Left ventricle myocardium superior (tissue), 1 donor: ENCODE data around the gene RBM45. TPM values are rescaled to one million over a fixed set of nuclear protein-coding genes. Genes with fewer than 3 reads are reported as not detected.
A peak's percentile ranks its signal among the peaks of the same experiment; 100 is the strongest.
"Not testable (repeated sequence)": the region's sequence is repeated elsewhere in the genome, so short reads cannot be mapped to it uniquely, and the experiment has no call there.

Source experiments
- ATAC-seq: fragments of 200-7000 bp; cut with Tn5 transposase; one replicate; pipeline ENCODE4 v1.9.1; 2020; ENCODE audit warnings: mild to moderate bottlenecking, moderate library complexity
- DNase-seq: peaks from one replicate; pipeline ENCODE4 v3.0.0-alpha.2; 2020
- intact Hi-C: fragments of 100-400 bp; cut with micrococcal nuclease; formaldehyde crosslinking; loops from one replicate; pipeline ENCODE4 v1.11.0; 2022
- total RNA-seq: library from RNA; stranded (reverse); fragmentation: NEBNext Ultra II Directional; extraction: Animal tissue kit (Norgen Biotek cat#: 25700); gene quantifications from one replicate; pipeline ENCODE4 v1.2.1, GENCODE V29; 2021
- donor health status: DM: no; HTN: yes; CAD: no; lungs with severe emphysema.

RBM45 gene
- total RNA-seq, 1 donor from 2014 or later, result 4.5 TPM

GRCh38 chr2:178152033-178152432 lies 39.8 kb downstream of the RBM45 start:
- ATAC-seq, result peak; percentile 57
- DNase-seq, result no peak
- intact Hi-C loops, result no loop called here

DNA sequence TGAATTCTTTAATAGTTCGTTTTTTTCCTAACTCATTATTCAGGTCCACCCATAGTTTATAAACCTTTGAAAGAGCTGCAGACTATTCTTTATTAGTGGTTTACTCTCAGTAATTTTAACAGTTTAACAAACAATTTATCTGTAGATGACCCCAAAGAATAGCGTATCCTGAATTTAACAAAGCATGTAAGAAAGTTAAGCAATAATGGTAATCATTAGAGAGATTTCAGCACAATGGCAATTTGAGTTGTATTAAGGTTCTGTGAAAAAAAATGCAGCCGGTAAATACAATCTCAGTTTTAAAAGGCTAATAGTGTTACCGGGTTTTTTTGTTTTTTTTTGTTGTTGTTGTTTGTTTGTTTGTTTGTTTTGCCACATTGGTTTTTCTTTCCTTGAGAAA lies 40.3 kb downstream of the RBM45 start:
- DNase-seq (no peak), ATAC-seq (no peak)
- intact Hi-C loops, result no loop called here

DNA sequence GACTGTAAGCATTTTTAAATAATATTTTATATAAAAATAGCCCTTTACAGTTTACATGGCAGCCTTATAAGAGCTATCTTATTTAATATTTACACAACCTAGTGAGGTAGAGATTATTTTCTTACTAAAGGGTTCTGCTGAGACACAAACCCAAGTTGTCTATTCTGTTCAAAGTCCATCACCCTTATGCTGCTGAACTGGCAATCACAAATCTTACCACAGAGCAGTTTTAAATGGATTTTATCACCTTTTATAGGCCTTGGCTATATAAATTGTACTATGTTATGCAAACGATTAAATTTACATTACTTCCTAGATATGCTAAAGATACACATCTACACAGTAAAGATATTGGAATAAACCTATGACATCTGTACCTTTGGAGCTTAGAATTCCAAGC lies 40.7 kb downstream of the RBM45 start:
- no peak for DNase-seq
- intact Hi-C loops, result no loop called here
- no peak for ATAC-seq

DNA sequence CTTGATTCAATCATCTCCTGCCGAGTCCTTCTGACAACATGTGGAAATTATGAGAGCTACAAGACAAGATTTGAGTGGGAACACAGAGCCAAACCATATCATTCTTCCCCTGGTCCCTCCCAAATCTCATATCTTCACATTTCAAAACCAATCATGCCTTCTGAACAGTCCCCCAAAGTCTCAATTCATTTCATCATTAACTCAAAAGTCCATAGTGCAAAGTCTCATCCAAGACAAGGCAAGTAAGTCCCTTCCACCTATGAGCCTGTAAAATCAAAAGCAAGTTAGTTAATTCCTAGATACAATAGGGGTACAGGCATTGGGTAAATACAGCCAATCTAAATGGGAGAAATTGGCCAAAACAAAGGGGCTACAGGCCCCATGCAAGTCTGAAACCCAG lies 41.6 kb downstream of the RBM45 start:
- DNase-seq, ATAC-seq, intact Hi-C loops: not testable (repeated sequence)

GRCh38 chr2:178155524-178155923 lies 43.3 kb downstream of the RBM45 start:
- ATAC-seq (no peak), DNase-seq (no peak)
- intact Hi-C loops, result no loop called here

- ATAC-seq (no peak), DNase-seq (no peak)
- intact Hi-C loops, result no loop called here
These were observed 45.3 kb downstream of the RBM45 start for GRCh38 chr2:178157574-178157973.

- ATAC-seq (no peak), DNase-seq (no peak)
- intact Hi-C loops, result no loop called here
These were observed 47.7 kb downstream of the RBM45 start for GRCh38 chr2:178159966-178160365.

GRCh38 chr2:178160601-178161000 lies 48.4 kb downstream of the RBM45 start:
- intact Hi-C loops, result no loop called here
- DNase-seq (no peak), ATAC-seq (no peak)

- intact Hi-C loops, result no loop called here
- ATAC-seq, result no peak
- no peak for DNase-seq
These were observed 51.2 kb downstream of the RBM45 start for GRCh38 chr2:178163395-178163794.

- intact Hi-C loops, result no loop called here
- DNase-seq, result no peak
- no peak for ATAC-seq
These were observed 51.7 kb downstream of the RBM45 start for GRCh38 chr2:178163911-178164310.

DNA sequence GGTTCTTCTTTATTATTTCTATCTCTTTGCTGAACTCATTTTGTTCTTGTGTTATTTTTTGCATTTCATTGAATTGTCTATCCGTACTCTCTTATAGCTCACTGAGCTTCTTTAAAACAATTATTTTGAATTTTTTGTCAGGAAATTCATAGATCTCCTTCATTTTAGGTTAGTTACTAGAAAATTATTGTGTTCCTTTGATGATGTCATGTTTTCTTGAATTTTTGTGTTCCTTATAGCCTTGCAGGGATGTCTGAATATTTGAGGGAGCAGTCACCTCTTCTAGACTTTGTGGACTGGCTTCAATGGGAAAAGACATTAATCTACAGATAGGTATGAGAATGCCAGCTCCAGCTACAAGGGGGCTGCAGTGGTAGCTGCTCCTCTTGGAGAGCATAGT lies 61.4 kb downstream of the RBM45 start:
- ATAC-seq (no peak), DNase-seq (no peak)
- intact Hi-C loops, result no loop called here

- intact Hi-C loops, result no loop called here
- DNase-seq, result no peak
- ATAC-seq, result no peak
These were observed 64.9 kb downstream of the RBM45 start for GRCh38 chr2:178177066-178177679.

Other genes with a start within 250 kb of the RBM45 start
- gene PDE11A, start 39.7 kb upstream of the RBM45 start, total RNA-seq, result 4.4 TPM
- gene OSBPL6, start 82.1 kb downstream of the RBM45 start, total RNA-seq, result 4.6 TPM